GM19043 (cell line): ENCODE measurements around the gene VAV2.
"Not testable (repeated sequence)": the region's sequence is repeated elsewhere in the genome, so short reads cannot be mapped to it uniquely, and the experiment has no call there.

Experiments used
- ATAC-seq: cut with Tn5 transposase; IDR thresholded peaks from one replicate; pipeline ENCODE4 v1.9.1; 2021; ENCODE audit warnings: low read depth; ENCODE audit not compliant: unreplicated experiment

VAV2 gene

DNA sequence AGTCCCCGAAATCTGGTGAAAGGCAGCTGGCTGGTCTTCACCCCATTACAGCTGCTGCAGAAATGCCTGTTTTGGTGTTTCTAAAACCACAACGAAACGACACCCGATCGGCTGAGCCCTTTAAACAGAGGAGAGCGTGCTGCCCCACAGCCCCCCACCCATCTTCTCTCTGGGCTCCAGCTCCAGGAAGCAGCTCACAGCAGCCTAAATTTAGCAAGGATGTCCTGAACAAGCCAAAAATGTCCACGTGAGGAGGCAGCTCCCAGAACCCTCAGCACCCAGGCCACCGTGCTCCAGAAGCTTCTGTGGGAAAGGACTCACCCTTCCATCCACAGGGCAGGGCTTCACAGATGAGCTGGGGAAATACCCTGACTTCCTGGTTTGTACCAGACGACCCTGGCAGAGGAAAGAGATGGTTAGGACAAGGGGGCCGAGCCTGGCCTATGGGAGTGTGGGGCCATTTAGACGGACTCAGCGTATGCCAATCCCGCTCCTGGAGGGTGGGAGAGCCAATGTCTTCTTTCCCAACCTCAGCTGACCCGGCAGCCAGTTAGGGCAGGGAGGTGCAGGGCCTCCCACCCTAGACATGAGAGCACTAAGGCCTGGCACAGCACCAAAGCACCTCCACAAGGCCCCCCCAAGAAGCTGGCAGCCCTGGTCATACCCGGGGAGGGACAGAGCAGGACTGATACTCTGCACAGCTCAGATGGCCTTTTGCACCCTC, 214.9 kb downstream of the VAV2 start:
- no peak for ATAC-seq

DNA sequence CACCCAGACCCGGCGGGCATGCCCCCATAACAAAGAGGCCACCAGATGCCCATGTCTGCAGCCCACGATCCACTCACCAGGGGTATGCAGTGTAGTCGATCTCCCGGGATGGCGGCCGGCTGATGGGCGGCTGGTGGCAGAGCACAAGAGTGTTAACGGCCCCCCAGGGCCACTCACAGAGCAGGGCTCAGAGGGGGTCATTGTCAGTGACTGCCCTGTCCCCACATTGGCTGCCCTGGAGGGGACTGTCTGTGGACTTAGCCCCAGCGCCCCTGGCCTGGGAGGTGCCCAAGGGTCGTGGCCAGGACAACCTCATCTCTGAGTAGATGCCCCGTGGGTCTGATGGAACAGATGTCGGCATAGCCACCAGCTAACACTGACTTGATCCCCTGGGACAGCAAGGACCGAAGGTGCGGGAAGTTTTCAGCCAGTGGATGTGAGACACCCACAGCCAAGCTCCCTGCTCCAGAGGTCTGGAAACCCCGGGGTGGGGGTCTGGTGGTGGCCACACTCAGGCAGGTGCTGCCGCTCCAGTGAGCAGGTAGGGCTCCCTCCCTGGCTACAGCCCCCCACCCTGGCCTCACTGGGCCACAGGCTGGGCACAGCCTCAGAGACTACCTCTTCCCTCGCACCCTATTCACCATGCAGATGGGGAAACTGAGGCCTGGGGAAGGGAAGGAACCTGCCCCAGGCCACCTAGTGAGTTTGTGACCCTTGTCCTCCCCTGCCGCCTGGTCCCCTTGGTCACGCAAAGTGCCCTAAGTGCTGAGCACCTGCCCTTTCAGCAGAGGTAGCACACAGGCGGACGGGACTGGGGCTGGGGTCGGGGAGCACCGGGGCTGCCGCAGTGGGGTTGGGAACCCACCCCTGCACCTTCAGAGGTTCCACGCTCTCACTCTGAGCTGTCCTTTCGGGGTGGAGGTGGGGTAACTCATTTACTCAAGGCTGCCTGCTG, 215.9 kb downstream of the VAV2 start:
- no peak for ATAC-seq

DNA sequence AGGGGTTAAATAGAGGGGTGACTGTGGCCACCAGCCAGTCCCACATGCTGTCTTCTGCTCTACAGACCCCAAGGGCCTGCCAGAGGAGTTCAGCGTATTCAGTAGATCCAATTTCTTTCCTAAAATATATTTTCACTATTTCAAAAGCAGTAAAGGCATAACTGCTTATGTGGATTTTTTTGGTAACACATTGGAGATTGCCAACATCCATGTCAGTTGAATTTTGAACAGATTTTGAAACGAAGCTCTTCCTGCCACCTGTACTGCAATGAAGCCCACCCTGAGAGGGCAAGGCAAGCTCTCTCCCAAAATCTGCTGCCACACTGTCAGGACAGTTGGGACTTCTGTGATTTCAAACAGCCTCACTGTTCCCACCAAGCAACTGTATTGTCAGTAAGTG, 216.8 kb downstream of the VAV2 start:
- ATAC-seq = no peak

DNA sequence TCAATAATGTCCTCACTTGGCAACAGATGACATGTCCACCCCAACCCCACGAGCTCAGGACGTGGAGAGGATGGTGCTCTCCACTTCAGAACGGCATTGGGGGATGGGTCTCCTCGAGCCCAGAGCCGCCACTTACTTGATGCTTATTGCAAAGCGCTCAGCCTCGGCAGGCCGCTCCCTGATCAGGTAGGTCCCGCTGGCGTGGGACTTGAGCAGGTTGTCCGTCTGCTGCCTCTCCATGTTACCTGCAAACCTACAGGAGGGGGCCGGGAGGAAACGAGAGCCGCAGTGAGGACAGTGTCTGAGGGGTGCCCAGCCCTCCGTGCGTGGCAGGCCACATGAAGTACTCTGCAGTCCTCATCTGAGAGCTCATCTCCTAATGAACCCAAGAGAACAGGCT, 217.3 kb downstream of the VAV2 start:
- ATAC-seq = no peak

DNA sequence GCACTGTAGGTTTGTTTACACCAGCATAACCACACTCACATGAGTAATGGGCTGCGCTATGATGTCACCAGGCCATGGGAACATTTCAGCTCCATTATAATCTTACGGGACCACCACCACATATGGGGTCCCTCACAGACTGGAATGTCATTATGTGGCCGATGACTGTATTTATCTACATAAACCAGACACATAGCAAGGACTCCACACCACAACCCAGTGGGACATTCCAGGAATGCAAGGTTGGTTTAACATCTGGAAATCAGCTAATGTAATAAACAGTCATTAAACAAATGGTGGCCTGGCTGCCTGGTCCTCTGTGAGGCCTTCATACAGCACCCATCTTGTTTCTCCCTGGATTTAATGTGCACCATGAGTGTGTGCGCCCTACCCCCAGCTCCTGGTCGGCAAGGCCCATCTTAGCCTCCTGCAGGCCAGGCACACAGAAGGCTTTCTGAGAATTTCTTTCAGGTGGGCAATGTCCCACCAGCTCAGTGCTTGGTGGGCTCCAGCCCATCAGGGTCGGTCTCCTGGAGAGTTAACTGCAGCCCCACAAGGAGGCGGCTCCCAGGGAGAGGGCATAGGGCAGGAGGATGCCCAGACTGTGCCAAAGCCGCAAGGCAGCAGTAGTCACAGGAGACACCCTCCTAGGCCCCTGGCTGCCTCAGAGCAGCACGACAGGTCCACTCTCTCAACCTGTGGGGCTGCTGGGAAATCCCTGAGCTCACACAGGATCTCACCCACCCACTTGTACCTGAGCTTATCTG, 218.1 kb downstream of the VAV2 start:
- ATAC-seq = no peak

DNA sequence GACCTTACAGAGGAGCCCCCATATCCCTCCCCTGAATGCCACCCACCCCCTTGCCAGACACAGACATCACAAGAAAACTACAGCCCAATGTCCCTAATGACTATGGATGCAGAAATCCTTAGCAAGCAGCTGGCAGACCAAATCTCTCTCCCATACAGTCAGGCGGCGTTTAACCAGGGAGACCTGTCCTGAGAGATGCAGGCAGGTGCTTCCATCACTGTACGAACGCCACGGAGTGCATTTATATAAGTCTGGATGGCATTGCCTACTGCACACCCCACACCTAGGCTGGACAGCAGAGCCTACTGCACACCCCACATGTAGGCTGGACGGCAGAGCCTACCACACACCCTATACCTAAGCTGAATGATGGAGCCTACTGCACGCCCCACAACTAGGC, 219.5 kb downstream of the VAV2 start:
- ATAC-seq = no peak

DNA sequence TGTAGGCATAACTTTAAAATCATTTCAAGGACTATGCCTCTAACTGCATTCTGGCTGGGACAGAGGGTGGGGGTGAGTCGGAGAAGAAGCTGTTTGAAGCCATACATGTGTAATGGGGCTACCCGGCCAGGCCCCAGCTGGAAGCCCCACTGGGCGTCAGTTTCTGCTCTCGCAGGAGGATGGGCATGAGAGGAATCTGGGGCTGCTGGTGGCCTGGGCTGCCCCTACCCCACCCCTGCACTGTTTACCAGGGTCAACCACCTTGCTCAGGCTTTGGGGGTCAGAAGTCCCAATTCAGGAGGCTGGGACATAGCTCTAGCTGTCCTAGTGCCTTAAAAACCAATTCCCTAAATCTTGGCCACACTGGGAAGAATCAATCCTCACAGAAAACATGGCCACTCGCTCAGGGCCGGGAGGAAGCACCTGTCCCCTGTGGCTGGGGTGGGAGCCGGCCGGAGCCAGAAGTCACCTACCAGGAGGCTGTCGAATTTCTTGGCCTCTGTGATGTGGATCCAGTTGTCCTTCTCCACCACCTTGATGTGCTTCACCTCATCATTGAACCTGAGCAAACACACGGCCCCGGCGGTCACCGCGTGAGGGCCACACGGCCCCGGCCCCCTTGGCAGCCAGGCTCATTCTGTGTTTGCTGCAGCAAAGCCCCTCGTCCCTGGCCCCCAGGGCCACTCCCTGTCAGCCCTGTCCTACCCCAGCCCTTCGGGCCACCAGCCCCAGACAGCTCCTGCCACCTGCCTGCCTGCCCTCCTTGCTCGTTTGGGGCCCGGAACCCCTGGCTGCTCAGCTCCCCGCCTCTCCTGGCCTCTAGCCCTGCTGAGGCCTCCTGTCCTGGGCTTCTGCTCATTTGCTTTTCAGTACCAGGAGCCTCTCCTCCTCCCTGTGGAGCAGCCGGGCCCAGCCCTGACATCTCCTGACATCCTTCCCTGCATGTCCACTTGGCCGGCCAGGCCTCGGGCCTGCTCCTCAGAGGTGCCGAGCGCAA, 220.3 kb downstream of the VAV2 start:
- no peak for ATAC-seq

DNA sequence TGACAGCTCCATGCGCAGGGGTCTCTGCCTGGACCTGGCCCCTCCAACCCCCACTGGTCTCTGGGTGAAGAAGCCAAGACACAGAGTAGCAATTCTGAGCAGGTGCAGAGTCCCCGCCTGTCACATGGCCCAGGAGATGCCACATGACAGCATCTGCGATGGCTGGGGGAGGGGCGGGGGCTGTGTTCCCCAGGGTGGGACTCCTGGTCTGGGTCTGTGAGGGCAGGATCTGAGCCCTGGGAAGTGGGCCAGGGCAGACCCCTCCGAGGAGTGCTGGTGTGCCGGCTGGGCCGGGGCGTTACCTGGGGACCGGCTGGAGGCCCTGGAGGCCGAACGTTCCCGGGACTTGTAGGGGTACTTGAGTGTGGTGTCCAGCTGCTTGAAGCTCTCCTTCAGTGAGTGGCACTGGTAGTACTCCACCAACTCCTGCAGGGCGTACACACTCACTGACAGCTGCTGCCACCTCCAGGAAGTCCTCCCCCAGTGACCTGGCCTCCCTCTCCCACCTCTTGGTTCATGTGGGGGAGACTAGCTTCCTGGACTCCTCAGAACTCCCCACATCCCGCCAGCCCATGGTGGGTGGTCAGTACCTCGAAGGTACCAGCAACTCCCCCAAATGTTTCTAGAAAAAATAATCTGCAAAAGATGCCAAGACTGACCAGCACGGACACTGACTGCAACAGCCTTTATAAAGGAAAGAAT, 221.9 kb downstream of the VAV2 start:
- ATAC-seq = no peak

DNA sequence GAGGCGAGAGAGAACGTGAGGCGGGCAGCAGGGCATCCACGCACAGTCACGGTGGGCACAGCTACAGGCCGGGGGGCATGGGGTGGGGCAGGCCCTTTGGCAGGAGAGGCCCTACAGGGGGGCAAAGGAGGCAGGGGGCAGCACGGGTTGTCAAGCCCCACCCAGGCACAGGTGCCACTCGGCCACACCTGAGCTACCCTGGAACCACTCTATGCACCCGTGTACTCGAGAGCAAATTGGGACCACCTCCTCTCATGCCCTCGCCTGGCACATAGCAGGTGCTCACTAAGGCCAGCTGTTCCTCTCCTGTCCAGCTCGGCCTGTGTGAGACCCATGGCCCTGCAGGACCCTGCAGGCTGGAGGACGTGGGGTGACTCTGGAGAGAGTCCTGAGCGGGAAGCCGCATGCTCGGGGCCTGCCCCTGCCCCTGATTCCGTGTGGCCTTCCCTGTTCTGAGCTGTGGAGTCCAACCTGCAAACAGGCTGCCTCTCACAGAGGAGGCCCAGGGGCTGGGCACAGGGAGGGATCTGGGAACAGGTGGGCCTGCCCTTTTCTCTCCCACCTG, 222.5 kb downstream of the VAV2 start:
- ATAC-seq = no peak

DNA sequence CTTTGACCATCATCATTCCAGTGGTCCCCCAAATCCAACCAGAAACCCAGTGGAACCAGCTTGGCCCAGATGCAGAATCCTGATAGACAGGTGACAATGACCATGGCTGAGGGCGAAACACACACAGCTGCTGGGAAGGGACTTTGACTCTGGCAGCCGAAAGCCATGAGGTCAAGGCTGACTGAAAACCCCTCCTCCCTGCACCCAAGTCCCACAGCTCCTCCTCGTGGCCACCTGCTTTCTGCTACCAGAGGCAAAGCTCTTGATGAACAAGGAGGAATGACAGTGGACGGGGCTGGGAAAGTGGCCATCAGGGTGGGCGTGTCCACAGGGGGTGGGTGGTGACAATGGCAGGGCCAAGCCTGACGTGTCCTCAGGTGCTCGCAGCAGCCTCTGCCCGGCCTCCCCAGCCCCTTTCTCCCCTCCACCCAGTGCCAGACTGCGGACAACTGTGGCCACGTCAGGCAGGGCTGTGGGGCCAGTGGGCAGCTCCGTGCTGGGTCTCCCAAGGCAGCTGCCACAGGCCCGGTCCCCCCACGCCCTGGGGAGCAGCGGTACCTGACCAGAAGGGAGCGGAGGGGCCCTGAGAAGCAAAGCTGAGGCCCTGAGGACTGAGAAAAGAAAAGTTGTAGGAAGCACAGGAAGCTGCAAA, 223.1 kb downstream of the VAV2 start:
- ATAC-seq = no peak

DNA sequence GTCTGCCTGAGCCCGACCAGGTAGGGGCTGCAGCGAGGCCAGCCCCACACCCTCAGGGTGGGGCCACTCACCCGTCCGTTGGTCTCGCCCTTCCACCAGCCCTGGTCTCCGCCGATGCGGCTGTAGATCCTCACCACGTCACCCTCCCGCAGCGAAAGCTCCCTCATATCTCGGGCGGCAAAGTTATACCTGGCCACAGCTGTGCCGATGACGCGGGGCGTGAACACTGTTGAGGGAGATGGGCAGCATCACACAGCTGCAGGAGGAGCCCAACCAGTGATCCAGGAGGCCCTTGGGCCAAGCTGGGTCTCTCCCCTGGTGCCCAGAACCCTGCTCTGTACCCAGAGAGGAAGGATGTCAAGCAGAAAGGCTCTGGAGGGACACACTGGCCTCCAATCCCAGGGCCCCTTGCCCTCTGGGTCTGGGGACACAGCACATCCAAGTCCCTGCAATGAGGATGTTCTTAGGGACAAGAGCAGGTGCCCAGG, 223.7 kb downstream of the VAV2 start:
- no peak for ATAC-seq

DNA sequence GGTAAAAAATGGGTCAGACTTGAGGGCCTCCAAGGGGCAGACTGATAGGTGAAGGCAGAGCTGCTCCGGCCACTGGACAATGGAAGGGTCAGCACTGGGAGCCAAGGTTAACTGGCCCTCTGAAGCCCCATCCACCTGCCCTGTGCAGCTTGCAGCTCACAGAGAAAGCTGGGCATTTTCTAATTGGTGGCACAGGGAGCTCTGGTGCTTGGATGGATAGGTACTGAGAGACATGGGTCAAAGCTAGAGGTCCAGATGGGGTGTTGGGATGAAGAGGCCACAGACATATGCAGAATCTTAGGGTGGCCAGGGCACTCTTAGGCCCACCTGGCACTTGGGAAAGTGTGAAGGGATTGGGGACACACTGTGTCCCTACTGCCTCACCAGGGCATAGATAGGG, 224.5 kb downstream of the VAV2 start:
- ATAC-seq = no peak

DNA sequence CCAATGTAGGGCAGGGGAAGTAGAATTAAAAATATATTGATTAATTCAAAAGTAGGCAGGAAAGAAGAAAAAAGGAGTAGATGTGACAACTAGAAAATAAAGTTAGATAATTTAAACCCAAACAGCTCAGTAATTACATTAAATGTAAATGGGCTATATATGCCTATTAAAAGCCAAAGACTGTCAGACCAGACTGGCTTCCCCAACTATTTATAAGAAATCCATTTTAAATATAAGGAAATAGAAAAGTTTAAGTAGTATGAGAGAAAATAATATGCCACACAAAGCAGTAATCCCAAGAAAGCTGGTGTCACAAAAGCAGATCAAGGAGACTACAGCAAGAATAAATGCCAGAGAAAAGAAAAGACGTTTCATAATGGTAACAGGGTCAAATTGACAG, 225.1 kb downstream of the VAV2 start:
- ATAC-seq = no peak

DNA sequence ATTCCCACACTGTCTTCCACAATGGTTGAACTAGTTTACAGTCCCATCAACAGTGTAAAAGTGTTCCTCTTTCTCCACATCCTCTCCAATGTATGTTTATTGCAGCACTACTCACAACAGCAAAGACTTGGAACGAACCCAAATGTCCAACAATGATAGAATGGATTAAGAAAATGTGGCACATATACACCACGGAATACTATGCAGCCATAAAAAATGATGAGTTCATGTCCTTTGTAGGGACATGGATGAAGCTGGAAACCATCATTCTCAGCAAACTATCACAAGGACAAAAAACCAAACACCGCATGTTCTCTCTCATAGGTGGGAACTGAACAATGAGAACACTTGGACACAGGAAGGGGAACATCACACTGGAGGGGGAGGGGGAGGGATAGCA, 225.9 kb downstream of the VAV2 start:
- ATAC-seq = not testable (repeated sequence)

DNA sequence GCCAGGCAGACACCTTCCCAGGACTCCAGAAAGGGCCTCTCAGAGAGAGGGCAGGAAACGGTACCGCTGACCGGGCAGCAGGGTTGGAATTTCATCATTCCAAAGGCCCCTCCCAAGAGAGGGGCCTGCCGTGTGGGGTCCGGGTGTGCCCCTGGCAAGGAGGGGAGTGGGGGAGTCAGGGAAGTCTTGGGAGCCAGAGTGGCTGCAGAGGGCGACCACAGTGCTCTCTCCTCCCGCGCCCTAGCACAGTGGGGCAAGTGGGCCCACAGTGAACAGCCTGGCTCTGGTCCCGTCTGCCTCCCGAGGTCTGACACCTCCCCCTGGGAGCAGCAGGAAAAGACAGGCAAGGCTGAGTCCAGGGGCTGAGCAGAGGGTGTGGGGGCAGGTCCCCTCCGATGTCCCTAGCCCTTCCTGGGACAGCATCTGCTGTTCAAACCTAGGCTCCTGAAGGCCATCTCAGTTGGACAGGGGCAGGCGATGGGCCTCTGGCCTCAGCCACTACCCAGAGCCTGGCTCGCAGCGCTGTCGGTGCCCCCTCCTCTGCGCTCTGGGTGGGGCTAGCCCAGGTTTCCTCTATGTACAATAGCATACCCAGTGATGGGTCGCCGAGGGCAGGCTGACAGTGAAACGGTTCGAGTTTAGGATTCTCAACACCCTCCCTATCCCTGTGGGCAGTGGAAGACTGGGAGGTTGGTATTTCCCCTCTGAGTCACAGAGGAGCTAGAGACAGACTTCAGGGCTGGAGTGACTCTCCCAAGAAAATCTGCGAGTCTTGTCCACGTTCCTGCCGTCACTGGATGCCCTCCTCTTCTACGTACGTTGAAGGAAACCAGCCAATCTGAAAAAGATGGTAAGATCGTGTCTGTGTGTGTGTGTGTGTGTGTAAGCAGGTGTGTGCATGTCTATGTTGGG, 228.6 kb downstream of the VAV2 start:
- ATAC-seq = no peak

DNA sequence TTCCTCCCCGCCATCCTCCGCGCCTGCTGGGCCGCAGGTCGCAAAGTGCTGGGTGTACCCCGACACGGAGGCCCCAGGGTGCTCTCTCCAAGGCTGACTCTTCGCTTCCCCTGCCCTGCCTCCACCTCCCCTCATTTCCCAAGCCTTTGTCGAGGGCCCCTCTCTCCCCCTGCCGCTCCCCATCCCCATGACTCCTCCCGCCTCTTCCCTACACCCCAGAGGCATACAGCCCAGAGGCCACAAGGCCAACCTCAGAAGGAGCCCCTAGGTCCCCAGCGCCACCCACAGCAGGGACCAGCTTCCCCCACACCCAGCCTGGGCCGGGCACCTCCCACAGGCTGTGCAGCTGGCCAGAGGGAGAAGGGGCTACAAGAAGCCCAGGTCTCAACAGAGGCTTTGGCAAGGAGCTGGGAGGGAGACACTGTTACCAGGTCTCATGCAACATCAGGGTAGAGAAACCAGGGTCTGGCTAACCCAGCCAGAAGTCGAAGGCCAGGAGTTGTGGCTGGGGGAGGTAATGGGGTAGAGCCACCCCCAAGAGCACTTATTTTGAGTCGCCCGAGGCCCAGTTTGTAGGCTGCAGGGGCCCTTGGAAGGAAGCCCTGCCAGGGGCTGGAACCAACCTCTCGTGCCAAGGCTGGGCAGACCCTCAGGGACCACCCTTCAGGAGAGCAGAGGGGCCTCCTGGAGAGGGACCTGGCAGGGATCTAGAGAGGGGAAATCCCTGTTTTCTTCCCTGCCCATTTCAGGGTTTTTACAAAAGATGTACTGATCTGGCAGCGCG, 229.4 kb downstream of the VAV2 start:
- ATAC-seq = no peak
